ENCODE results near the gene PPP2R2D. TPM values are rescaled to one million over a fixed set of nuclear protein-coding genes. Genes with fewer than 3 reads are reported as not detected.
A peak's percentile ranks its signal among the peaks of the same experiment; 100 is the strongest.

Gene PPP2R2D
- polyA plus RNA-seq, 1 of the 3 experiments (the other 2 are of a cell fraction): 25.1 TPM

GRCh38 chr10:131982185-131982756 lies 81.5 kb downstream of the PPP2R2D start:
- Histone ChIP-seq H3K9ac (peak overlapping the region; percentile 65), H3K27ac (ENCODE audit: low read depth in 2 of 2, low read length in 1 of 2) (peak overlapping the region in 1 of 2 experiments; percentile 69; a peak in 1 of 4 replicates), H3K79me2 (ENCODE audit: insufficient read depth) (peaks cover 43% of the 10 kb centered on the region), H3K9me2 (no peaks in the 10 kb centered on the region), H3F3A (replicated peaks; ENCODE audit: insufficient read depth) (peaks cover 18% of the 10 kb centered on the region), H3K4me1 (ENCODE audit: control insufficient read depth in 1 of 2, insufficient read depth in 2 of 2, low read depth in 1 of 2, low read length in 1 of 2) (peaks cover 10 to 21% of the 10 kb centered on the region in 2 experiments; a peak in 2 of 4 replicates), H3K9me3 (no peaks in the 10 kb centered on the region), H3K4me3 (ENCODE audit: low read depth in 2 of 2, low read length in 1 of 2) (peak overlapping the region; percentile 71 to 91), H3K36me3 (replicated peaks in 1 of 2; ENCODE audit: control insufficient read depth in 1 of 2, insufficient read depth in 2 of 2, low read length in 1 of 2) (no peaks in the 10 kb centered on the region), H4K20me1 (ENCODE audit: insufficient read depth) (peaks cover 29% of the 10 kb centered on the region), H2AFZ (ENCODE audit: low read depth) (peak overlapping the region; percentile 81), H3K27me3 (ENCODE audit: insufficient read depth) (no peaks in the 10 kb centered on the region), H3K4me2 (peak overlapping the region; percentile 87)
- CTCF ChIA-PET: interaction anchor here (1.1 to 4.8 kb wide), 2 partner anchors 41 to 97 kb away, joined by 3 to 28 read pairs; no protein-coding TSS in a partner anchor
- DNase-seq: peak; percentile 72
- 0% methylated on average over 2 of the region's 83 CpGs for WGBS (ENCODE audit: low lambda C conversion rate)
- POLR2A ChIA-PET: interaction anchor here (0.6 to 1.9 kb wide), 6 partner anchors 9 to 1332 kb away, joined by 3 to 10 read pairs (median 4); no protein-coding TSS in a partner anchor
- TF ChIP-seq CTCF (IDR thresholded peaks at IDR 0.05): no peak
- TF ChIP-seq POLR2AphosphoS5 (IDR thresholded peaks at IDR 0.05; ENCODE audit: low read depth, low read length): peak; percentile 4; the same call in 1 of the 2 replicates

- CTCF ChIA-PET: interaction anchor here (1.1 kb wide), 1 partner anchor 97 kb away, joined by 3 read pairs; no protein-coding TSS in a partner anchor
- Histone ChIP-seq H3K9ac (peak overlapping the region; percentile 65; the same call in 1 of the 2 replicates), H3K4me1 (ENCODE audit: control insufficient read depth in 1 of 2, insufficient read depth in 2 of 2, low read depth in 1 of 2, low read length in 1 of 2) (peaks cover 10 to 21% of the 10 kb centered on the region in 2 experiments; a peak in 2 of 4 replicates), H4K20me1 (ENCODE audit: insufficient read depth) (peaks cover 24% of the 10 kb centered on the region), H3K27ac (ENCODE audit: low read depth in 2 of 2, low read length in 1 of 2) (no peak overlapping the region), H3F3A (replicated peaks; ENCODE audit: insufficient read depth) (peaks cover 18% of the 10 kb centered on the region), H2AFZ (ENCODE audit: low read depth) (peak overlapping the region; percentile 81; the same call in 1 of the 2 replicates), H3K9me2 (no peaks in the 10 kb centered on the region), H3K4me2 (peak overlapping the region; percentile 87), H3K79me2 (ENCODE audit: insufficient read depth) (peaks cover 38% of the 10 kb centered on the region), H3K9me3 (no peaks in the 10 kb centered on the region), H3K36me3 (replicated peaks in 1 of 2; ENCODE audit: control insufficient read depth in 1 of 2, insufficient read depth in 2 of 2, low read length in 1 of 2) (no peaks in the 10 kb centered on the region), H3K27me3 (ENCODE audit: insufficient read depth) (no peaks in the 10 kb centered on the region), H3K4me3 (ENCODE audit: low read depth in 2 of 2, low read length in 1 of 2) (peak overlapping the region; percentile 71 to 91)
- no peak for TF ChIP-seq POLR2AphosphoS5 (IDR thresholded peaks at IDR 0.05; ENCODE audit: low read depth, low read length)
- no peak for TF ChIP-seq CTCF (IDR thresholded peaks at IDR 0.05)
- no peak for TF ChIP-seq TEAD4 (IDR thresholded peaks at IDR 0.05; ENCODE audit: borderline replicate concordance, insufficient read depth)
- TF ChIP-seq EP300 (IDR thresholded peaks at IDR 0.05; ENCODE audit: borderline replicate concordance in 1 of 2, low read depth in 1 of 2, low read length in 1 of 2): no peak
- TF ChIP-seq JUND (IDR thresholded peaks at IDR 0.05): no peak
- POLR2A ChIA-PET: no interaction called here
- WGBS (ENCODE audit: low lambda C conversion rate): 89% methylated on average over 16 of the region's 21 CpGs
- no peak for DNase-seq
These were observed 82.0 kb downstream of the PPP2R2D start for GRCh38 chr10:131982796-131983195.

Measured in SK-N-SH (cell line).